Endothelial cell of umbilical vein (primary cell): ENCODE data around the gene EPB41L2. TPM values are rescaled to one million over a fixed set of nuclear protein-coding genes. Genes with fewer than 3 reads are reported as not detected.
A peak's percentile ranks its signal among the peaks of the same experiment; 100 is the strongest.

Source experiments
- BruUV-seq: library from RNA; stranded (reverse); fragments of 400-500 nt; replicated peaks from 2 replicates; lab custom pipeline; 2021; lab: Mats Ljungman, UMichigan
- CTCF ChIA-PET: fragments of 300-600, 350-600 bp; sonication (Branson Sonifier 250); formaldehyde crosslinking; loops from one replicate; lab custom pipeline; 2021; ENCODE audit warnings: antibody characterized with exemption, inconsistent platforms; lab: Charles Lee
- POLR2A ChIA-PET: fragments of 300-600, 350-600 bp; sonication (Branson Sonifier 250); formaldehyde crosslinking; loops from one replicate; lab custom pipeline; 2021; ENCODE audit warnings: antibody characterized with exemption, inconsistent platforms; lab: Charles Lee
- DNase-seq: peaks from one replicate; pipeline ENCODE4 v3.0.0-alpha.2; 2011; ENCODE audit warnings: low read depth, low spot score
- FAIRE-seq: peaks from 2 replicates; lab custom pipeline; 2011; peaks lifted over from hg19 to GRCh38; lab: Jason Lieb, UNC
- H2AFZ ChIP-seq: 2 replicates; pipeline ENCODE4 v1.6.0; 2012; ENCODE audit warnings: low read depth, low read length, control low read depth, inconsistent platforms
- H3K27ac ChIP-seq: 2 replicates; pipeline ENCODE4 v1.5.1; 2011; ENCODE audit warnings: low read depth, mild to moderate bottlenecking, control low read depth, low read length, moderate library complexity; ENCODE audit not compliant: insufficient read depth
- H3K27me3 ChIP-seq, 2 experiments: 2 replicates each; pipeline versions ENCODE4 v1.6.0 to v1.6.1; 2011; ENCODE audit warnings: low read length in 2 of 2, mixed read lengths in 1 of 2; ENCODE audit not compliant: control insufficient read depth in 2 of 2, insufficient read depth in 2 of 2
- H3K36me3 ChIP-seq, 2 experiments: 2 replicates in 1 of 2; 3 replicates in 1 of 2; pipeline ENCODE4 v1.5.1; 2011; ENCODE audit warnings: low read length in 2 of 2, mild to moderate bottlenecking in 1 of 2, moderate library complexity in 1 of 2; ENCODE audit not compliant: control insufficient read depth in 2 of 2, insufficient read depth in 2 of 2; ENCODE audit errors: extremely low read depth in 1 of 2
- H3K4me1 ChIP-seq: 3 replicates; pipeline ENCODE4 v1.5.1; 2011; ENCODE audit warnings: mild to moderate bottlenecking, low read length; ENCODE audit not compliant: control insufficient read depth, insufficient read depth; ENCODE audit errors: extremely low read depth
- H3K4me2 ChIP-seq: 2 replicates; pipeline ENCODE4 v1.6.1; 2011; ENCODE audit warnings: low read length, control low read depth, mixed read lengths; ENCODE audit not compliant: insufficient read depth
- H3K4me3 ChIP-seq, 3 experiments: fragments of 200-600 bp in 1 of 3; sonication (generic), shearing (Covaris generic) in 1 of 3; replicated peaks in 1 of 3; 2 replicates each; pipeline ENCODE4 v1.5.1; 2011 to 2016; ENCODE audit warnings: control low read depth in 3 of 3, low read length in 3 of 3, mild to moderate bottlenecking in 2 of 3, inconsistent platforms in 1 of 3, low read depth in 1 of 3, moderate library complexity in 1 of 3; ENCODE audit not compliant: insufficient read depth in 1 of 3
- H3K79me2 ChIP-seq: 2 replicates; pipeline ENCODE4 v1.6.0; 2012; ENCODE audit warnings: low read length, inconsistent platforms; ENCODE audit not compliant: control insufficient read depth, insufficient read depth
- H3K9ac ChIP-seq: replicated peaks from 2 replicates; pipeline ENCODE3; 2011; ENCODE audit warnings: low read length, control low read depth; ENCODE audit not compliant: insufficient read depth; ENCODE audit errors: extremely low read depth
- H3K9me1 ChIP-seq: replicated peaks from 3 replicates; pipeline ENCODE4 v1.6.0; 2011; ENCODE audit warnings: mild to moderate bottlenecking, low read length; ENCODE audit not compliant: control insufficient read depth, insufficient read depth; ENCODE audit errors: extremely low read depth
- H3K9me3 ChIP-seq: replicated peaks from 2 replicates; pipeline ENCODE4 v1.5.1; 2012; ENCODE audit warnings: low read length, inconsistent platforms; ENCODE audit not compliant: control insufficient read depth, insufficient read depth
- H4K20me1 ChIP-seq: replicated peaks from 2 replicates; pipeline ENCODE3; 2011; ENCODE audit warnings: mild to moderate bottlenecking, low read length; ENCODE audit not compliant: control insufficient read depth, insufficient read depth; ENCODE audit errors: extremely low read depth
- CTCF ChIP-seq, 2 donors: IDR thresholded peaks; 1 replicate in 1 of 2; 2 replicates in 1 of 2; pipeline ENCODE4 v1.5.1; 2011; ENCODE audit warnings: low read length in 2 of 2, mild to moderate bottlenecking in 2 of 2, moderate library complexity in 2 of 2, control low read depth in 1 of 2, inconsistent platforms in 1 of 2, low read depth in 1 of 2; ENCODE audit not compliant: insufficient read depth in 1 of 2; ENCODE audit errors: extremely low read depth in 1 of 2
- EZH2 ChIP-seq: IDR thresholded peaks from 2 replicates; pipeline ENCODE4 v1.6.1; 2012; ENCODE audit warnings: borderline replicate concordance, low read depth, mild to moderate bottlenecking, moderate library complexity, low read length, inconsistent platforms; ENCODE audit not compliant: severe bottlenecking
- JUN ChIP-seq: IDR thresholded peaks from 2 replicates; pipeline ENCODE4 v1.6.1; 2011; ENCODE audit warnings: borderline replicate concordance, low read depth; ENCODE audit not compliant: insufficient read length, insufficient read depth
- POLR2A ChIP-seq: IDR thresholded peaks from 2 replicates; pipeline ENCODE4 v1.6.1; 2012; ENCODE audit warnings: low read depth, mild to moderate bottlenecking, control low read depth, low read length
- dilution Hi-C: fragments of 300-500 bp; cut with MboI; formaldehyde crosslinking; loops from one replicate; pipeline ENCODE4 v1.15.0; 2019; ENCODE audit warnings: low sequenced_read_pairs; ENCODE audit not compliant: extremely low pct_ligation_motif_present
- intact Hi-C: fragments of 100-400 bp; cut with micrococcal nuclease; formaldehyde crosslinking; loops from one replicate; pipeline ENCODE4 v1.10.0; 2022
- polyA plus RNA-seq, 4 experiments: library from polyadenylated mRNA; depleted of rRNA in 3 of 4; stranded (reverse) in 3 of 4; unstranded in 1 of 4; fragments of >200 nt; gene quantifications; 2 replicates each; pipeline versions ENCODE4 v1.2.1 to v1.2.3, GENCODE V29; 2011 to 2012; ENCODE audit warnings: missing spikeins in 1 of 4
- total RNA-seq: library from RNA; stranded (reverse); gene quantifications from 2 replicates; pipeline ENCODE4 v1.2.3, GENCODE V29; 2021

EPB41L2 gene
- total and polyA plus RNA-seq, 2 donors (not counting 3 experiments of a cell fraction or from before 2014, with no cell fraction given) = 26.5 to 87.7 TPM

GRCh38 chr6:130885392-130886192 is 177.5 kb downstream of the EPB41L2 start:
- Histone ChIP-seq H4K20me1 (no peaks in the 10 kb centered on the region), H3K4me2 (no peak overlapping the region), H3K4me1 (peaks cover 5% of the 10 kb centered on the region), H3K27ac (no peak overlapping the region), H3K9me3 (no peaks in the 10 kb centered on the region), H3K9me1 (no peaks in the 10 kb centered on the region), H3K27me3 (no peaks in the 10 kb centered on the region), H3K79me2 (no peaks in the 10 kb centered on the region), H2AFZ (no peak overlapping the region), H3K36me3 (no peaks in the 10 kb centered on the region), H3K4me3 (no peak overlapping the region), H3K9ac (no peak overlapping the region)
- FAIRE-seq (peak; percentile 84), DNase-seq (peak; percentile 79)
- intact Hi-C loops = loop anchor here (1.0 to 10.0 kb wide), 4 partner anchors 178 to 649 kb away; partner anchors contain the start of gene EPB41L2
- TF ChIP-seq CTCF (IDR thresholded peaks at IDR 0.05; ENCODE audit: extremely low read depth in 1 of 2, insufficient read depth in 1 of 2, low read depth in 1 of 2, low read length in 2 of 2) = peak; percentile 54 to 65
- no peak for TF ChIP-seq JUN
- TF ChIP-seq POLR2A = no peak
- no peak for TF ChIP-seq EZH2
- BruUV-seq = no TSS peak
- ChIA-PET POLR2A (no interaction called here), CTCF (interaction anchor here (0.5 to 14.6 kb wide), 41 partner anchors 9 to 657 kb away, joined by 3 to 436 read pairs (median 5); partner anchors contain the start of gene EPB41L2)
- dilution Hi-C loops = no loop called here
